Stomach (tissue), 9 donors: Measurements from ENCODE around the gene RIMS4. TPM values are rescaled to one million over a fixed set of nuclear protein-coding genes. Genes with fewer than 3 reads are reported as not detected.
A peak's percentile ranks its signal among the peaks of the same experiment; 100 is the strongest.

ENCODE experiments used
- DNase-seq, 2 donors: peaks; one replicate each; pipeline versions ENCODE4 v3.0.0 to v3.0.0-alpha.2; 2013 to 2019
- H3K27ac ChIP-seq, 5 donors: fragments of 200-600 bp in 4 of 5; sonication (generic) in 4 of 5; one replicate each; pipeline ENCODE4 v1.5.1; 2013 to 2019; ENCODE audit warnings: mild to moderate bottlenecking in 1 of 5, moderate library complexity in 1 of 5
- H3K27me3 ChIP-seq, 3 donors: fragments of 200-600 bp; sonication (generic); one replicate each; pipeline ENCODE4 v1.5.1; 2017 to 2019; ENCODE audit warnings: mixed run types in 1 of 3
- H3K36me3 ChIP-seq, 4 donors: fragments of 200-600 bp; sonication (generic); 1 replicate in 3 of 4; 2 replicates in 1 of 4; pipeline ENCODE4 v1.5.1; 2016 to 2019
- H3K4me1 ChIP-seq, 4 donors: fragments of 200-600 bp; sonication (generic); one replicate each; pipeline ENCODE4 v1.5.1; 2016 to 2019
- H3K4me3 ChIP-seq, 4 donors: fragments of 200-600 bp; sonication (generic) in 3 of 4; one replicate each; pipeline ENCODE4 v1.5.1; 2016 to 2019; ENCODE audit warnings: mild to moderate bottlenecking in 1 of 4
- H3K9me3 ChIP-seq, 4 donors: fragments of 200-600 bp; sonication (generic); one replicate each; pipeline ENCODE4 v1.5.1; 2016 to 2019
- CTCF ChIP-seq, 7 experiments: fragments of 450-650 bp in 4 of 7; fragments of 200-600 bp in 3 of 7; sonication (generic) in 3 of 7; IDR thresholded peaks; one replicate each; pipeline ENCODE4 v1.5.1; 2016 to 2019; ENCODE audit warnings: antibody characterized with exemption in 7 of 7, control low read depth in 2 of 7, mild to moderate bottlenecking in 1 of 7
- EP300 ChIP-seq: sonication (generic); formaldehyde crosslinking; IDR thresholded peaks from one replicate; pipeline ENCODE4 v1.6.1; 2017; ENCODE audit warnings: antibody characterized with exemption
- POLR2A ChIP-seq, 4 donors: fragments of 450-650 bp; IDR thresholded peaks; one replicate each; pipeline ENCODE4 v1.6.1; 2016; ENCODE audit warnings: antibody characterized with exemption in 4 of 4, control low read depth in 2 of 4, mild to moderate bottlenecking in 1 of 4, moderate library complexity in 1 of 4
- POLR2AphosphoS5 ChIP-seq, 3 donors: sonication (generic); formaldehyde crosslinking; IDR thresholded peaks; one replicate each; pipeline ENCODE4 v1.6.1; 2016; ENCODE audit warnings: antibody characterized with exemption in 3 of 3
- WGBS, 5 donors: extraction: QIAGEN DNeasy Blood & Tissue Kit in 3 of 5; methylation state at CpG; one replicate each; pipeline versions ENCODE4 v1.1.5 to v1.1.7; 2013 to 2018; 5-methylcytosine and 5-hydroxymethylcytosine counted together
- intact Hi-C: fragments of 100-400 bp; cut with DNase I; formaldehyde crosslinking; loops from one replicate; pipeline ENCODE4 v1.15.1; 2023; ENCODE audit warnings: low total_unique reads
- polyA plus RNA-seq, 3 donors: library from polyadenylated mRNA; stranded (reverse); fragments of 200-250 nt; gene quantifications; one replicate each; pipeline ENCODE4 v1.2.3, GENCODE V29; 2013
- total RNA-seq, 5 donors: library from RNA; depleted of rRNA; stranded (reverse); fragments of >200 nt; gene quantifications; one replicate each; pipeline versions ENCODE4 v1.1.0 to v1.2.3, GENCODE V29; 2014 to 2016
- donor health status: healthy with polysubstance abuse.
- donor health status: Bipolar disorder and iron deficiency.
- donor health status: healthy.

The RIMS4 gene
- total and polyA plus RNA-seq, 8 donors = 0.55 to 2.2 (median 1.5) TPM; not detected in 2

DNA sequence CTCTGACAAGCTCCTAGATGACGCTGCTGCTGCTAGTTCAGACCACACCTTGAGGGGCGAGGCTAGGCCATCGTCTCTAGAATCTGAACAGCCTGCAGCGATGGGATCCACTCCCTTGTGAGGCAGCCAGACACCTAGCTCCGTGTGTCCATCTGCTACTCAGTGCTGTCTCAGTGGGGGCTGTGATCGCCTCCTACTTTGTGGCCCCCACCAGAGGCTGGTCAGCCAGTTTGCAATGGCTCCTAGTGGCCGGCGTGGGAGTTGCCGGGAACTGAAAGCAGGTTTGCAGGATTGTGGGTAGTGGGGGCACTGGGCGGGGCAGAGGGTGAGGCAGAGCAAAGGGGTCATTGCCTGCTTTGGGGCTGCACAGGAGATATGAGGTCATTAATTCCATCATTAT lies 92.4 kb downstream of the RIMS4 start:
- intact Hi-C loops = no loop called here
- WGBS, 5 donors = 65 to 76% (median 73%) methylated on average over 10 of the region's 10 CpGs
- Histone ChIP-seq H3K27ac (no peak overlapping the region), H3K4me3 (no peak overlapping the region), H3K4me1 (peaks cover 21 to 49% (median 45%) of the 10 kb centered on the region in 4 donors), H3K36me3 (no peaks in the 10 kb centered on the region), H3K27me3 (no peaks in the 10 kb centered on the region), H3K9me3 (no peaks in the 10 kb centered on the region)
- TF ChIP-seq CTCF (IDR thresholded peaks at IDR 0.05) (peak in 2 of 7 experiments; percentile 14 to 25), EP300 (no peak), POLR2A (IDR thresholded peaks at IDR 0.05) (no peak), POLR2AphosphoS5 (IDR thresholded peaks at IDR 0.05) (no peak)
- DNase-seq = no peak

- Histone ChIP-seq H3K4me1 (peaks cover 21 to 46% (median 40%) of the 10 kb centered on the region in 4 donors), H3K36me3 (no peaks in the 10 kb centered on the region), H3K27ac (peak overlapping the region in 1 of 5 donors; percentile 77), H3K4me3 (no peak overlapping the region), H3K27me3 (no peaks in the 10 kb centered on the region), H3K9me3 (no peaks in the 10 kb centered on the region)
- no peak for TF ChIP-seq EP300
- TF ChIP-seq CTCF (IDR thresholded peaks at IDR 0.05) = no peak
- TF ChIP-seq POLR2A (IDR thresholded peaks at IDR 0.05) = no peak
- intact Hi-C loops = no loop called here
- 54 to 79% (median 65%) methylated on average over 13 of the region's 13 CpGs for whole genome bisulfite sequencing, 5 donors
- no peak for DNase-seq
These were observed 93.8 kb downstream of the RIMS4 start for GRCh38 chr20:44716309-44717106.

GRCh38 chr20:44715499-44716308 lies 94.6 kb downstream of the RIMS4 start:
- H3K9me3 ChIP-seq = no peaks in the 10 kb centered on the region
- intact Hi-C loops = no loop called here
- no peaks in the 10 kb centered on the region for H3K36me3 ChIP-seq
- H3K4me1 ChIP-seq = peaks cover 21 to 39% (median 34%) of the 10 kb centered on the region in 4 donors
- H3K27ac ChIP-seq = peak overlapping the region in 4 of 5 donors; percentile 40 to 77 (median 72)
- TF ChIP-seq CTCF (IDR thresholded peaks at IDR 0.05) = no peak
- no peak for TF ChIP-seq POLR2A (IDR thresholded peaks at IDR 0.05)
- no peak overlapping the region for H3K4me3 ChIP-seq
- H3K27me3 ChIP-seq = no peaks in the 10 kb centered on the region
- 63 to 80% (median 76%) methylated on average over 5 of the region's 5 CpGs for WGBS, 5 donors
- DNase-seq = no peak

DNA sequence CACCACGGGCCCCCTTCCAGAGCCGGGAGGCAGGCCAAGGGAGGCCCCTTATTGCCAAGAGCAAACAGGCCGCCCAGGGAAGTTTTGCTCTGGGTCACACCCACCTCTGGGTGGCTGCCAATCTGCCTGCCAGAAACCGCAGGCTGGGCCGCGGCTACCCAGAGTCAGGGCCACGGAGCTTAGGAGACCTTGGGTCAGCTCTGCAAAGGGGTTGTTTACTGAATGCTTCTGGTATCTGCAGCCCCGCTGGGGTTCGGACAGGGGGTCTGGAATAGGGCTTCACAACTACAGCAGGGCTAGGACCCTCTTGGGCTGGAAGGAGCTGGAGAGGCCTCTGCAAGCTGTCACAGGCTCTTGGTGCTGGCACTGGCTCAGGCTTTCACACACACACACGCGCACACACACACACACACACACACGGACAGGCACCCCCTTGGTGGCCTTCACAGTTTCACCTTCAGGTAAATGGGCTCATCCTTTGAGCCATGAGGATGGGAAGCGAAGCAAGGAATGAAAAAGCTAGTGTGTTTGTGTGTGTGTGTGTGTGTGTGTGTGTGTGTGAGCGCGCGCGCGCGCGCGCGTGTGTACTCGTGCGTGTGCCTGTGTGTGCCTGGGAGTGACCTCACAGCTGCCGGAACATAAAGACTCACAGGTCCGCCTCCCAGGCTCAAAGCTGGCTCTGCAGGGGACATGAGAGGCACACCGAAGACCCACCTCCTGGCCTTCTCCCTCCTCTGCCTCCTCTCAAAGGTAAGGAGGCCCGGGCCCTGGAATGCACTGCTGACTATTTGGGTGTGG lies 95.4 kb downstream of the RIMS4 start, which contains the start of gene CCN5:
TSS of gene CCN5 (plus strand) at position 669 of the 798 bp plus-strand sequence. CDS start at position 691, 22 bp downstream.
- Histone ChIP-seq H3K27ac (peak within 1 kb of the TSS; percentile 40 to 77 (median 71)), H3K4me1 (peaks cover 21 to 34% (median 31%) of the 10 kb centered on the region in 4 donors), H3K9me3 (no peaks in the 10 kb centered on the region), H3K36me3 (no peaks in the 10 kb centered on the region), H3K4me3 (peak within 1 kb of the TSS in 1 of 4 donors; percentile 5), H3K27me3 (no peaks in the 10 kb centered on the region)
- TF ChIP-seq POLR2A (IDR thresholded peaks at IDR 0.05) (no peak), POLR2AphosphoS5 (IDR thresholded peaks at IDR 0.05) (peak in 1 of 3 donors; percentile 59)
- WGBS, 5 donors = 19 to 30% (median 23%) methylated on average over 15 to 28 of the region's 28 CpGs
- peak; percentile 91 to 93 for DNase-seq
- intact Hi-C loops = no loop called here
